ENCODE data around the gene FAM186B. TPM values are rescaled to one million over a fixed set of nuclear protein-coding genes. Genes with fewer than 3 reads are reported as not detected.

Gene FAM186B
- total and polyA plus RNA-seq, 2 experiments from 2014 or later, result 0.21 to 0.38 TPM

- no peak for TF ChIP-seq ZNF462 (CRISPR knock-in tag; IDR thresholded peaks at IDR 0.05)
Measured at GRCh38 chr12:49652921-49653520, 47.6 kb upstream of the FAM186B start (continued).

- no peak overlapping the region for H3K4me3 Mint-ChIP-seq
- no peak overlapping the region for H3K27ac Mint-ChIP-seq
- no peak overlapping the region for H3K27ac ChIP-seq (ENCODE audit: low read depth)
- H3K4me1 ChIP-seq (ENCODE audit: insufficient read depth), result no peaks in the 10 kb centered on the region
- no peak overlapping the region for H2AFZ ChIP-seq
- H3K9me2 ChIP-seq (ENCODE audit: insufficient read depth), result no peaks in the 10 kb centered on the region
- ATAC-seq (peak; percentile 60), DNase-seq (ENCODE audit: low spot score) (no peak)
- H3K27me3 Mint-ChIP-seq (ENCODE audit: insufficient read depth, low read depth, poor library complexity), result peaks cover 13% of the 10 kb centered on the region
- H3K4me3 ChIP-seq, result no peak overlapping the region
- peaks cover 23% of the 10 kb centered on the region for H3K36me3 ChIP-seq (ENCODE audit: insufficient read depth)
- no peaks in the 10 kb centered on the region for H3K9me3 Mint-ChIP-seq
- TF ChIP-seq REST (IDR thresholded peaks at IDR 0.05; ENCODE audit: unreplicated experiment) (no peak), ZNF114 (CRISPR knock-in tag; IDR thresholded peaks at IDR 0.05) (no peak), JUNB (IDR thresholded peaks at IDR 0.05; ENCODE audit: unreplicated experiment) (no peak), NANOG (IDR thresholded peaks at IDR 0.05; ENCODE audit: borderline replicate concordance) (no peak), CREB1 (CRISPR knock-in tag; IDR thresholded peaks at IDR 0.05; ENCODE audit: low read depth) (no peak)
- H3K4me1 Mint-ChIP-seq, result peaks cover 17% of the 10 kb centered on the region
- H3K36me3 Mint-ChIP-seq (ENCODE audit: low read depth), result peaks cover 69% of the 10 kb centered on the region
- no peak overlapping the region for H3K4me2 ChIP-seq
- no peaks in the 10 kb centered on the region for H3K79me2 ChIP-seq (replicated peaks; ENCODE audit: insufficient read depth)
- H3K27me3 ChIP-seq (ENCODE audit: insufficient read depth), result no peaks in the 10 kb centered on the region
- H3F3A ChIP-seq (replicated peaks; ENCODE audit: low read depth), result no peaks in the 10 kb centered on the region
- H4K20me1 ChIP-seq (replicated peaks; ENCODE audit: insufficient read depth), result peaks cover 7% of the 10 kb centered on the region; the same call in 1 of the 2 replicates
Measured at GRCh38 chr12:49651855-49652254, 46.4 kb upstream of the FAM186B start.

Measured in GM23338 (cell line).